DOHH2 (cell line): ENCODE data around the gene DENND1A.
"Not testable (repeated sequence)": the region's sequence is repeated elsewhere in the genome, so short reads cannot be mapped to it uniquely, and the experiment has no call there.

Experiments used
- H3F3A ChIP-seq: fragments of 200-600 bp; sonication (generic), shearing (Covaris generic); 2 replicates; pipeline ENCODE4 v1.6.0; 2016; ENCODE audit warnings: antibody characterized with exemption, mild to moderate bottlenecking; ENCODE audit not compliant: control insufficient read depth, insufficient read depth
- H3K27ac ChIP-seq: fragments of 200-600 bp; sonication (generic); 2 replicates; pipeline ENCODE4 v1.5.1; 2014; ENCODE audit warnings: low read depth, mild to moderate bottlenecking, low read length, moderate library complexity
- H3K27me3 ChIP-seq: fragments of 200-600 bp; sonication (generic); 2 replicates; pipeline ENCODE4 v1.6.1; 2014; ENCODE audit warnings: mild to moderate bottlenecking, low read length, mixed read lengths; ENCODE audit not compliant: control insufficient read depth
- H3K36me3 ChIP-seq: fragments of 200-600 bp; sonication (generic); 2 replicates; pipeline ENCODE4 v1.6.1; 2014; ENCODE audit warnings: mild to moderate bottlenecking, low read length, moderate library complexity, mixed read lengths; ENCODE audit not compliant: control insufficient read depth
- H3K4me1 ChIP-seq: fragments of 200-600 bp; sonication (generic); 2 replicates; pipeline ENCODE4 v1.6.1; 2014; ENCODE audit warnings: mild to moderate bottlenecking, low read length, mixed read lengths; ENCODE audit not compliant: control insufficient read depth
- H3K4me2 ChIP-seq: fragments of 200-600 bp; sonication (generic); 2 replicates; pipeline ENCODE4 v1.6.0; 2014; ENCODE audit warnings: mild to moderate bottlenecking, low read length, moderate library complexity
- H3K4me3 ChIP-seq: fragments of 200-600 bp; sonication (generic); 2 replicates; pipeline ENCODE4 v1.5.1; 2014; ENCODE audit warnings: mild to moderate bottlenecking, low read length, mixed read lengths
- H3K79me2 ChIP-seq: fragments of 200-600 bp; sonication (generic); 2 replicates; pipeline ENCODE4 v1.6.1; 2014; ENCODE audit warnings: mild to moderate bottlenecking, low read length, mixed read lengths; ENCODE audit not compliant: control insufficient read depth
- H3K9me2 ChIP-seq: fragments of 200-600 bp; sonication (generic); replicated peaks from 2 replicates; pipeline ENCODE4 v1.6.1; 2014; ENCODE audit warnings: mild to moderate bottlenecking, low read length, mixed read lengths; ENCODE audit not compliant: control insufficient read depth
- H3K9me3 ChIP-seq: fragments of 200-600 bp; sonication (generic); 2 replicates; pipeline ENCODE4 v1.6.1; 2014; ENCODE audit warnings: antibody characterized with exemption, low read length, mixed read lengths; ENCODE audit not compliant: control insufficient read depth, insufficient read depth
- H4K20me1 ChIP-seq: fragments of 200-600 bp; sonication (generic); 2 replicates; pipeline ENCODE4 v1.6.0; 2014; ENCODE audit warnings: low read depth, mild to moderate bottlenecking, antibody characterized with exemption, low read length, moderate library complexity; ENCODE audit not compliant: control insufficient read depth, insufficient read depth
- EZH2phosphoT487 ChIP-seq: fragments of 200-600 bp; sonication (generic); IDR thresholded peaks from 2 replicates; pipeline ENCODE4 v1.6.1; 2017; ENCODE audit warnings: borderline replicate concordance, mild to moderate bottlenecking, antibody characterized with exemption, low read length, moderate library complexity, mixed read lengths
- TF ChIP-seq, protein P1 (sequence below): fragments of 200-600 bp; sonication (generic); IDR thresholded peaks from one replicate; pipeline ENCODE4 v1.5.1; 2014; ENCODE audit warnings: antibody characterized with exemption, mild to moderate bottlenecking, low read depth, low read length; ENCODE audit not compliant: poor library complexity, severe bottlenecking

DENND1A gene

DNA sequence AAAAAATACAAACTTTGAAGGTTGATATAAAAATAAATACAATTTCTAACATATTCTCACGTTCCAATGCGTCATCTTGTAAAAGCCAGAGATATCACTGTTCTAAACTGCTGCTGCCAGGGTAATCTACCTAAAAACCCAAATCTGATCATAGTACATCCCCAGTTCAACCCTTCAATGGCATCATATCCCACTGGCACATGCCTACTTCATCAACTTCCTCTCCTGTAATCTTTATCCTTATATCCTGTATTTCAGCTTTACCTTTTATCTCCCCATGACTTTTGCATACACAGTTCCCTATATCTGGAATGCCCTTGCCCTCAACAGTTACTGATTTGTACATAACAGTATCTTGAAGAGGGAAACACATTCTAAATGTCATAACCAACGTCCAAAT, 7.5 kb downstream of the DENND1A start:
- H3K4me1 ChIP-seq = peaks cover 9% of the 10 kb centered on the region

DNA sequence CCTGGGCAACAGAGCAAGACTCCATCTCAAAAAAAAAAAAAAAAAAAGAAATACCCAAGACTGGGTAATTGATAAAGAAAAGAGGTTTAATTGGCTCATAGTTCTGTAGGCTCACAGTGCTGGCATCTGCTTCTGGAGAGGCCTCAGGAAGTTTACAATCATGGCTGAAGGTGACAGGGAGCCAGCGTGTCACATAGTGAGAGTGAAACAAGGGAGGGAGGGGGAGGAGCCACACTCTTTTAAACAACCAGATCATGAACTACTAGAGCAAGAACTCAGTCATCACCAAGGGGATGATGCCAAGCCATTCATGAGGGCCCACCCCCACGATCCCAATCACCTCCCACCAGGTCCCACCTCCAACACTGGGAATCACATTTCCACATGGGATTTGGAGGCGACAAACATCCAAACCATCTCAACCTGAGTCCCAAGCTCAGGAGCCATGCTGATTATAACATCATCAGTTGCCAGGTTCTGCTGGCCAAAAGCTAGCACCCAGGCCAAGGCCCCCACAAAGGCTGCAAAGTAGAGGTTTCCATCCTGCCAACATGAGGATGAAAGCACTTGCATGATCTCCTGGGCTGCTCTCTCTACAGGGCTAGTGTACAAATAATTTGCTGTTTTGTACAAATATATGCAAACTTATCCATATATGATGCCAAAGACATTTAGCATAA, 15.3 kb downstream of the DENND1A start:
- Histone ChIP-seq H3K4me1 (no peaks in the 10 kb centered on the region), H3K9me3 (peaks cover 3% of the 10 kb centered on the region; the same call in 1 of the 2 replicates), H3K9me2 (no peaks in the 10 kb centered on the region), H3K4me3 (no peak overlapping the region), H3K36me3 (no peaks in the 10 kb centered on the region), H3K27me3 (no peaks in the 10 kb centered on the region), H3K4me2 (no peak overlapping the region), H3F3A (no peaks in the 10 kb centered on the region), H3K79me2 (peaks cover 62% of the 10 kb centered on the region), H3K27ac (no peak overlapping the region), H4K20me1 (no peaks in the 10 kb centered on the region)
- no peak for TF ChIP-seq EZH2phosphoT487

More for the DNA sequence above, 7.5 kb downstream of the DENND1A start:
- Histone ChIP-seq H3K9me3 (no peaks in the 10 kb centered on the region; the same call in 1 of the 2 replicates), H3K27ac (no peak overlapping the region), H4K20me1 (peaks cover 6% of the 10 kb centered on the region; the same call in 1 of the 2 replicates), H3K27me3 (no peaks in the 10 kb centered on the region), H3K4me2 (no peak overlapping the region), H3F3A (no peaks in the 10 kb centered on the region), H3K9me2 (no peaks in the 10 kb centered on the region), H3K4me3 (no peak overlapping the region), H3K36me3 (no peaks in the 10 kb centered on the region), H3K79me2 (peaks cover 69% of the 10 kb centered on the region)
- no peak for TF ChIP-seq EZH2phosphoT487
- TF ChIP-seq, protein P1, sequence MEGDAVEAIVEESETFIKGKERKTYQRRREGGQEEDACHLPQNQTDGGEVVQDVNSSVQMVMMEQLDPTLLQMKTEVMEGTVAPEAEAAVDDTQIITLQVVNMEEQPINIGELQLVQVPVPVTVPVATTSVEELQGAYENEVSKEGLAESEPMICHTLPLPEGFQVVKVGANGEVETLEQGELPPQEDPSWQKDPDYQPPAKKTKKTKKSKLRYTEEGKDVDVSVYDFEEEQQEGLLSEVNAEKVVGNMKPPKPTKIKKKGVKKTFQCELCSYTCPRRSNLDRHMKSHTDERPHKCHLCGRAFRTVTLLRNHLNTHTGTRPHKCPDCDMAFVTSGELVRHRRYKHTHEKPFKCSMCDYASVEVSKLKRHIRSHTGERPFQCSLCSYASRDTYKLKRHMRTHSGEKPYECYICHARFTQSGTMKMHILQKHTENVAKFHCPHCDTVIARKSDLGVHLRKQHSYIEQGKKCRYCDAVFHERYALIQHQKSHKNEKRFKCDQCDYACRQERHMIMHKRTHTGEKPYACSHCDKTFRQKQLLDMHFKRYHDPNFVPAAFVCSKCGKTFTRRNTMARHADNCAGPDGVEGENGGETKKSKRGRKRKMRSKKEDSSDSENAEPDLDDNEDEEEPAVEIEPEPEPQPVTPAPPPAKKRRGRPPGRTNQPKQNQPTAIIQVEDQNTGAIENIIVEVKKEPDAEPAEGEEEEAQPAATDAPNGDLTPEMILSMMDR = no peak

DNA sequence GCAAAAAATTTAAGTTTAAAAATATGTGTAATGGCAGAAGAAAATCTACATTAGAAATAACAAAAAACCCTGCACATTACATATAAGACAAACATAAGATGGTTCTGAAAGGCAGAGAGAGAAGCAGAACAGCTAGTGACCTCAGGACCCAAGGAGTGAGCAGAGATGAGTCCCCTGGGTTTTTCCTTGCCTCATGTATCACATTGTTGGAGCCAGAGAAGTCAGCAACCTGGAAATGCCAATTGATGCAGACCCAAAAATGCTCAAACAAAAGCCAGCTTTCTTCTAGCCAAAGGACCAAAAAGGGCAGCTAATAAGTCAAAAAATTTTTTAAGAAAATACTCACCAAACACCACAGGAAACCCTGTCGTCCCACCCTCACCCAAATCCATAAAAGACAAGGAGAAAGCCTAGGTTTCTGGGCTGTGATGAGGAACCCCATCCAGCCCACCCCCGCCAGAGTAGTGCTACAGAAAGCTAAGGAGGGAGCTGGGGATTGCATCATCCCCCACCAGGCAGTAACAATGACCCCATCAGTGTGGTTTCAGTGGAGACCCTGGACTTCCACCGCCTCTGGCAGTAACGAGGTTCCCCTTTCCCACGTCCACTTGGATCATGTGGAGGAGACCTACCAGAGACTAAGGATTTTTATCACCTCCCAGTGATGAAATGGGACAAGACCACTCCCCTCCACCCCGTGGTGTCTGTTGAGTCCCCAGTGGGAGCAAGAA, 17.6 kb downstream of the DENND1A start:
- Histone ChIP-seq H3K9me2 (no peaks in the 10 kb centered on the region), H3K9me3 (peaks cover 5% of the 10 kb centered on the region; the same call in 1 of the 2 replicates), H3K79me2 (peaks cover 57% of the 10 kb centered on the region), H3K27me3 (no peaks in the 10 kb centered on the region), H3K4me1 (no peaks in the 10 kb centered on the region), H3K27ac (no peak overlapping the region), H3F3A (no peaks in the 10 kb centered on the region), H3K4me2 (no peak overlapping the region), H3K36me3 (no peaks in the 10 kb centered on the region), H4K20me1 (no peaks in the 10 kb centered on the region), H3K4me3 (no peak overlapping the region)
- no peak for TF ChIP-seq EZH2phosphoT487
- TF ChIP-seq, protein P1 = no peak

DNA sequence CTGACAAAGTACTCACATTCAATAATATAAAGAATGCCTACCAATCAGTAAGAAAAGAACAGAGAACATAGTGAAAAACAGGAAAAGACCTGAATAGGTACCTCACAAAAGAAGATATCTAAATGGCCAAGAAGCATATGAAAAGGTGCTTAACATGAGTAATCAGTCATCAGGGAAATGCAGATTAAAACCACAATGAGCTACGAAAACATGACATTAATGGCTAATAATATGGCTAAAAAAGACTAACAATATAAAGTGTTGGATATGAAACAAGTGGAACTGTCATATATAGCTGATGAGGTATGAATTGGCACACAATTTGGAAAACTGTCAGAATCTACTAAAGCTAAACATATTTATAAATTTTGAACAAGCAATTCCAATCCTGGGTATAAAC, 18.9 kb downstream of the DENND1A start:
- Histone ChIP-seq H3K4me2 (no peak overlapping the region), H3K9me3 (peaks cover 5% of the 10 kb centered on the region; the same call in 1 of the 2 replicates), H3K4me3 (no peak overlapping the region), H3K4me1 (no peaks in the 10 kb centered on the region), H3K79me2 (peaks cover 51% of the 10 kb centered on the region), H4K20me1 (no peaks in the 10 kb centered on the region), H3K27me3 (no peaks in the 10 kb centered on the region), H3K9me2 (no peaks in the 10 kb centered on the region), H3K36me3 (no peaks in the 10 kb centered on the region), H3F3A (no peaks in the 10 kb centered on the region), H3K27ac (no peak overlapping the region)
- TF ChIP-seq EZH2phosphoT487 = no peak
- TF ChIP-seq, protein P1 = no peak

DNA sequence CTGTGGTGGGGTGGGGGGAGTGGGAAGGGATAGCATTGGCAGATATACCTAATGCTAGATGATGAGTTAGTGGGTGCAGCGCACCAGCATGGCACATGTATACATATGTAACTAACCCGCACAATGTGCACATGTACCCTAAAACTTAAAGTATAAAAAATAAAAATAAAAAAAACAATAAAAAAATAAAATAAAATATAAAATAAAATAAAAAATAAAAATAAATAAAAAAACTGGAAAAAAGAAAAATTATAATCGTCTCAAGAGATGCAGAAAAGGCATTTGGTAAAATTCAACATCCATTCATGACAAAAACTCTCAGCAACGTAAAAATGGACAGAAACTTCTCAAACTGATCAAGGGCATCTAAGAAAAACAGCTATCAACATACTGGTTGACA, 20.7 kb downstream of the DENND1A start:
- not testable (repeated sequence) for H3K27me3 ChIP-seq, H3K9me2 ChIP-seq, H3K4me1 ChIP-seq, H3K4me2 ChIP-seq, H3K36me3 ChIP-seq, H3F3A ChIP-seq, H3K9me3 ChIP-seq, H3K4me3 ChIP-seq, H3K27ac ChIP-seq, H4K20me1 ChIP-seq
- peaks cover 39% of the 10 kb centered on the region for H3K79me2 ChIP-seq
